Endothelial cell of umbilical vein (primary cell): ENCODE data around the gene HK1. TPM values are rescaled to one million over a fixed set of nuclear protein-coding genes. Genes with fewer than 3 reads are reported as not detected.

Source experiments
- BruUV-seq: library from RNA; stranded (reverse); fragments of 400-500 nt; replicated peaks from 2 replicates; lab custom pipeline; 2021; lab: Mats Ljungman, UMichigan
- CTCF ChIA-PET: fragments of 300-600, 350-600 bp; sonication (Branson Sonifier 250); formaldehyde crosslinking; loops from one replicate; lab custom pipeline; 2021; ENCODE audit warnings: antibody characterized with exemption, inconsistent platforms; lab: Charles Lee
- POLR2A ChIA-PET: fragments of 300-600, 350-600 bp; sonication (Branson Sonifier 250); formaldehyde crosslinking; loops from one replicate; lab custom pipeline; 2021; ENCODE audit warnings: antibody characterized with exemption, inconsistent platforms; lab: Charles Lee
- DNase-seq: peaks from one replicate; pipeline ENCODE4 v3.0.0-alpha.2; 2011; ENCODE audit warnings: low read depth, low spot score
- FAIRE-seq: peaks from 2 replicates; lab custom pipeline; 2011; peaks lifted over from hg19 to GRCh38; lab: Jason Lieb, UNC
- H2AFZ ChIP-seq: 2 replicates; pipeline ENCODE4 v1.6.0; 2012; ENCODE audit warnings: low read depth, low read length, control low read depth, inconsistent platforms
- H3K27ac ChIP-seq: 2 replicates; pipeline ENCODE4 v1.5.1; 2011; ENCODE audit warnings: low read depth, mild to moderate bottlenecking, control low read depth, low read length, moderate library complexity; ENCODE audit not compliant: insufficient read depth
- H3K27me3 ChIP-seq, 2 experiments: 2 replicates each; pipeline versions ENCODE4 v1.6.0 to v1.6.1; 2011; ENCODE audit warnings: low read length in 2 of 2, mixed read lengths in 1 of 2; ENCODE audit not compliant: control insufficient read depth in 2 of 2, insufficient read depth in 2 of 2
- H3K36me3 ChIP-seq, 2 experiments: 2 replicates in 1 of 2; 3 replicates in 1 of 2; pipeline ENCODE4 v1.5.1; 2011; ENCODE audit warnings: low read length in 2 of 2, mild to moderate bottlenecking in 1 of 2, moderate library complexity in 1 of 2; ENCODE audit not compliant: control insufficient read depth in 2 of 2, insufficient read depth in 2 of 2; ENCODE audit errors: extremely low read depth in 1 of 2
- H3K4me1 ChIP-seq: 3 replicates; pipeline ENCODE4 v1.5.1; 2011; ENCODE audit warnings: mild to moderate bottlenecking, low read length; ENCODE audit not compliant: control insufficient read depth, insufficient read depth; ENCODE audit errors: extremely low read depth
- H3K4me2 ChIP-seq: 2 replicates; pipeline ENCODE4 v1.6.1; 2011; ENCODE audit warnings: low read length, control low read depth, mixed read lengths; ENCODE audit not compliant: insufficient read depth
- H3K4me3 ChIP-seq, 3 experiments: fragments of 200-600 bp in 1 of 3; sonication (generic), shearing (Covaris generic) in 1 of 3; replicated peaks in 1 of 3; 2 replicates each; pipeline ENCODE4 v1.5.1; 2011 to 2016; ENCODE audit warnings: control low read depth in 3 of 3, low read length in 3 of 3, mild to moderate bottlenecking in 2 of 3, inconsistent platforms in 1 of 3, low read depth in 1 of 3, moderate library complexity in 1 of 3; ENCODE audit not compliant: insufficient read depth in 1 of 3
- H3K79me2 ChIP-seq: 2 replicates; pipeline ENCODE4 v1.6.0; 2012; ENCODE audit warnings: low read length, inconsistent platforms; ENCODE audit not compliant: control insufficient read depth, insufficient read depth
- H3K9ac ChIP-seq: replicated peaks from 2 replicates; pipeline ENCODE3; 2011; ENCODE audit warnings: low read length, control low read depth; ENCODE audit not compliant: insufficient read depth; ENCODE audit errors: extremely low read depth
- H3K9me1 ChIP-seq: replicated peaks from 3 replicates; pipeline ENCODE4 v1.6.0; 2011; ENCODE audit warnings: mild to moderate bottlenecking, low read length; ENCODE audit not compliant: control insufficient read depth, insufficient read depth; ENCODE audit errors: extremely low read depth
- H3K9me3 ChIP-seq: replicated peaks from 2 replicates; pipeline ENCODE4 v1.5.1; 2012; ENCODE audit warnings: low read length, inconsistent platforms; ENCODE audit not compliant: control insufficient read depth, insufficient read depth
- H4K20me1 ChIP-seq: replicated peaks from 2 replicates; pipeline ENCODE3; 2011; ENCODE audit warnings: mild to moderate bottlenecking, low read length; ENCODE audit not compliant: control insufficient read depth, insufficient read depth; ENCODE audit errors: extremely low read depth
- EZH2 ChIP-seq: IDR thresholded peaks from 2 replicates; pipeline ENCODE4 v1.6.1; 2012; ENCODE audit warnings: borderline replicate concordance, low read depth, mild to moderate bottlenecking, moderate library complexity, low read length, inconsistent platforms; ENCODE audit not compliant: severe bottlenecking
- FOS ChIP-seq: IDR thresholded peaks from 2 replicates; pipeline ENCODE4 v1.6.1; 2011; ENCODE audit warnings: mild to moderate bottlenecking, low read length, moderate library complexity, borderline replicate concordance; ENCODE audit not compliant: insufficient read depth
- GATA2 ChIP-seq: IDR thresholded peaks from 2 replicates; pipeline ENCODE4 v1.7.0; 2011; ENCODE audit warnings: low read depth, mild to moderate bottlenecking, moderate library complexity, mixed read lengths, low read length; ENCODE audit not compliant: insufficient read length, insufficient read depth
- JUN ChIP-seq: IDR thresholded peaks from 2 replicates; pipeline ENCODE4 v1.6.1; 2011; ENCODE audit warnings: borderline replicate concordance, low read depth; ENCODE audit not compliant: insufficient read length, insufficient read depth
- MYC ChIP-seq: IDR thresholded peaks from one replicate; pipeline ENCODE4 v1.6.1; 2011; ENCODE audit warnings: mild to moderate bottlenecking, low read depth, low read length
- POLR2A ChIP-seq: IDR thresholded peaks from 2 replicates; pipeline ENCODE4 v1.6.1; 2012; ENCODE audit warnings: low read depth, mild to moderate bottlenecking, control low read depth, low read length
- POLR2AphosphoS5 ChIP-seq: IDR thresholded peaks from 2 replicates; pipeline ENCODE4 v1.6.1; 2012; ENCODE audit warnings: low read depth, mild to moderate bottlenecking, control low read depth, low read length, moderate library complexity; ENCODE audit not compliant: insufficient read depth
- dilution Hi-C: fragments of 300-500 bp; cut with MboI; formaldehyde crosslinking; loops from one replicate; pipeline ENCODE4 v1.15.0; 2019; ENCODE audit warnings: low sequenced_read_pairs; ENCODE audit not compliant: extremely low pct_ligation_motif_present
- intact Hi-C: fragments of 100-400 bp; cut with micrococcal nuclease; formaldehyde crosslinking; loops from one replicate; pipeline ENCODE4 v1.10.0; 2022
- polyA plus RNA-seq, 4 experiments: library from polyadenylated mRNA; depleted of rRNA in 3 of 4; stranded (reverse) in 3 of 4; unstranded in 1 of 4; fragments of >200 nt; gene quantifications; 2 replicates each; pipeline versions ENCODE4 v1.2.1 to v1.2.3, GENCODE V29; 2011 to 2012; ENCODE audit warnings: missing spikeins in 1 of 4
- total RNA-seq: library from RNA; stranded (reverse); gene quantifications from 2 replicates; pipeline ENCODE4 v1.2.3, GENCODE V29; 2021
- TF ChIP-seq, protein P1 (sequence below): IDR thresholded peaks from 2 replicates; pipeline ENCODE4 v1.6.1; 2011; ENCODE audit not compliant: insufficient read depth, insufficient read length
- TF ChIP-seq, protein P2 (sequence below), 2 donors: IDR thresholded peaks; 1 replicate in 1 of 2; 2 replicates in 1 of 2; pipeline ENCODE4 v1.5.1; 2011; ENCODE audit warnings: low read length in 2 of 2, mild to moderate bottlenecking in 2 of 2, moderate library complexity in 2 of 2, control low read depth in 1 of 2, inconsistent platforms in 1 of 2, low read depth in 1 of 2; ENCODE audit not compliant: insufficient read depth in 1 of 2; ENCODE audit errors: extremely low read depth in 1 of 2

HK1 gene
- total and polyA plus RNA-seq, 2 donors (not counting 3 experiments of a cell fraction or from before 2014, with no cell fraction given) = 50.8 to 121 TPM

DNA sequence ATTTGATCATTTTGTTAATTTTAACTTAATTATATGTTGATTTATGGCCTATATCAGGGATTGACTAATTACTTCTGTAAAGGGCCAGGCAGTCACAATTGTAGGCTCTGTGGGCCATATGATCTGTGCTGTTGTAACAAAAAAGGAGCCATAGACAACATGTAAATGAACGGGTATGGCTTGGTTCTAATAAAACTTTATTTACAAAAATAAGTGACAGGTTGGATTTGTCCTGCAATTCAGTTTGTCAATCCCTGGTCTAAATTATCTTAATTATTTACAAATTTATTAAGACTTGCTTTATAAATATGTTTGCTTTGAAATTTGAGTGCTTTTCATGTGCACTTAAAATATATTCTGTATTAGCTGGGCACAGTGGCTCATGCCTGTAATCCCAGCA lies 2.9 kb upstream of the HK1 start:
- Histone ChIP-seq H3K9me1 (no peaks in the 10 kb centered on the region), H3K4me1 (peaks cover 31% of the 10 kb centered on the region), H3K79me2 (no peaks in the 10 kb centered on the region), H3K9me3 (no peaks in the 10 kb centered on the region), H4K20me1 (no peaks in the 10 kb centered on the region), H3K9ac (no peak overlapping the region), H3K27ac (no peak overlapping the region), H3K4me2 (no peak overlapping the region), H3K4me3 (no peak overlapping the region), H3K36me3 (no peaks in the 10 kb centered on the region), H3K27me3 (no peaks in the 10 kb centered on the region), H2AFZ (no peak overlapping the region)
- POLR2A ChIA-PET = no interaction called here
- dilution Hi-C loops = no loop called here
- no TSS peak for BruUV-seq
- TF ChIP-seq EZH2 (no peak), GATA2 (no peak), POLR2AphosphoS5 (no peak), POLR2A (no peak), JUN (no peak), MYC (no peak), FOS (no peak)
- TF ChIP-seq, protein P1, sequence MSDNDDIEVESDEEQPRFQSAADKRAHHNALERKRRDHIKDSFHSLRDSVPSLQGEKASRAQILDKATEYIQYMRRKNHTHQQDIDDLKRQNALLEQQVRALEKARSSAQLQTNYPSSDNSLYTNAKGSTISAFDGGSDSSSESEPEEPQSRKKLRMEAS = no peak
- TF ChIP-seq, protein P2, sequence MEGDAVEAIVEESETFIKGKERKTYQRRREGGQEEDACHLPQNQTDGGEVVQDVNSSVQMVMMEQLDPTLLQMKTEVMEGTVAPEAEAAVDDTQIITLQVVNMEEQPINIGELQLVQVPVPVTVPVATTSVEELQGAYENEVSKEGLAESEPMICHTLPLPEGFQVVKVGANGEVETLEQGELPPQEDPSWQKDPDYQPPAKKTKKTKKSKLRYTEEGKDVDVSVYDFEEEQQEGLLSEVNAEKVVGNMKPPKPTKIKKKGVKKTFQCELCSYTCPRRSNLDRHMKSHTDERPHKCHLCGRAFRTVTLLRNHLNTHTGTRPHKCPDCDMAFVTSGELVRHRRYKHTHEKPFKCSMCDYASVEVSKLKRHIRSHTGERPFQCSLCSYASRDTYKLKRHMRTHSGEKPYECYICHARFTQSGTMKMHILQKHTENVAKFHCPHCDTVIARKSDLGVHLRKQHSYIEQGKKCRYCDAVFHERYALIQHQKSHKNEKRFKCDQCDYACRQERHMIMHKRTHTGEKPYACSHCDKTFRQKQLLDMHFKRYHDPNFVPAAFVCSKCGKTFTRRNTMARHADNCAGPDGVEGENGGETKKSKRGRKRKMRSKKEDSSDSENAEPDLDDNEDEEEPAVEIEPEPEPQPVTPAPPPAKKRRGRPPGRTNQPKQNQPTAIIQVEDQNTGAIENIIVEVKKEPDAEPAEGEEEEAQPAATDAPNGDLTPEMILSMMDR (IDR thresholded peaks at IDR 0.05; ENCODE audit: extremely low read depth in 1 of 2, insufficient read depth in 1 of 2, low read depth in 1 of 2, low read length in 2 of 2) = no peak
- DNase-seq = no peak
- CTCF ChIA-PET = no interaction called here
- FAIRE-seq = no peak
- intact Hi-C loops = no loop called here
